WTC11 (cell line): ENCODE measurements around the gene BCL2L11. TPM values are rescaled to one million over a fixed set of nuclear protein-coding genes. Genes with fewer than 3 reads are reported as not detected.
A peak's percentile ranks its signal among the peaks of the same experiment; 100 is the strongest.

Experiments used
- ATAC-seq: fragments of 200-7000 bp; cut with Tn5 transposase; 2 replicates; pipeline ENCODE4 v1.10.0; 2021; ENCODE audit warnings: mild to moderate bottlenecking, moderate library complexity
- CTCF ChIA-PET: fragments of 300-600 bp; sonication (Branson Sonifier 250); formaldehyde crosslinking; loops from one replicate; lab custom pipeline; 2021; ENCODE audit warnings: antibody characterized with exemption; lab: Charles Lee
- POLR2A ChIA-PET: fragments of 350-600 bp; sonication (Branson Sonifier 250); formaldehyde crosslinking; loops from one replicate; lab custom pipeline; 2021; ENCODE audit warnings: antibody characterized with exemption; lab: Charles Lee
- DNase-seq: peaks from one replicate; pipeline ENCODE4 v3.0.0; 2021; ENCODE audit warnings: low spot score
- H3K27ac Mint-ChIP-seq: 2 replicates; pipeline ENCODE4 v1.8.0; 2021; ENCODE audit warnings: mixed read lengths
- H3K27me3 Mint-ChIP-seq: 2 replicates; pipeline ENCODE4 v1.8.0; 2021; ENCODE audit warnings: low read depth, mild to moderate bottlenecking, moderate library complexity, mixed read lengths
- H3K36me3 Mint-ChIP-seq: 2 replicates; pipeline ENCODE4 v1.8.0; 2021; ENCODE audit warnings: mixed read lengths
- H3K4me1 Mint-ChIP-seq: 2 replicates; pipeline ENCODE4 v1.8.0; 2022; ENCODE audit warnings: mixed read lengths
- H3K4me3 Mint-ChIP-seq: 2 replicates; pipeline ENCODE4 v1.8.0; 2021; ENCODE audit warnings: mild to moderate bottlenecking, moderate library complexity, mixed read lengths
- H3K9me3 Mint-ChIP-seq: 2 replicates; pipeline ENCODE4 v1.8.0; 2021; ENCODE audit warnings: mixed read lengths
- AFF4 ChIP-seq: sonication (generic); formaldehyde crosslinking; IDR thresholded peaks from 2 replicates; pipeline ENCODE4 v1.8.1; 2023; ENCODE audit warnings: mild to moderate bottlenecking, missing genetic modification reagents, borderline replicate concordance
- CBFB ChIP-seq: sonication (generic); formaldehyde crosslinking; IDR thresholded peaks from 2 replicates; pipeline ENCODE4 v1.8.1; 2022; ENCODE audit warnings: mild to moderate bottlenecking, low read depth, missing genetic modification reagents
- CDX4 ChIP-seq: fragments of 250-450 bp; sonication (Bioruptor Pico); IDR thresholded peaks from 2 replicates; pipeline ENCODE4 v1.9.0; 2021; ENCODE audit warnings: moderate library complexity, mild to moderate bottlenecking, inconsistent platforms, borderline replicate concordance
- CREB1 ChIP-seq: sonication (generic); formaldehyde crosslinking; IDR thresholded peaks from 2 replicates; pipeline ENCODE4 v1.8.0; 2023; ENCODE audit warnings: mild to moderate bottlenecking, missing genetic modification reagents
- E2F1 ChIP-seq: sonication (generic); formaldehyde crosslinking; IDR thresholded peaks from 2 replicates; pipeline ENCODE4 v1.8.0; 2022; ENCODE audit warnings: mild to moderate bottlenecking, missing genetic modification reagents
- ETV6 ChIP-seq: sonication (generic); formaldehyde crosslinking; IDR thresholded peaks from 2 replicates; pipeline ENCODE4 v1.8.1; 2022; ENCODE audit warnings: mild to moderate bottlenecking, missing genetic modification reagents
- FOXP1 ChIP-seq: sonication (generic); formaldehyde crosslinking; IDR thresholded peaks from 2 replicates; pipeline ENCODE4 v1.8.0; 2022; ENCODE audit warnings: missing genetic modification reagents, mild to moderate bottlenecking, moderate library complexity, borderline replicate concordance
- FOXP4 ChIP-seq: sonication (generic); formaldehyde crosslinking; IDR thresholded peaks from 2 replicates; pipeline ENCODE4 v1.8.0; 2022; ENCODE audit warnings: mild to moderate bottlenecking, missing genetic modification reagents
- GTF2I ChIP-seq: fragments of 250-450 bp; sonication (Bioruptor Pico); conservative IDR thresholded peaks from 2 replicates; pipeline ENCODE4 v1.4.0; 2021; ENCODE audit warnings: mild to moderate bottlenecking
- HMGA2 ChIP-seq: fragments of 250-450 bp; sonication (Bioruptor Pico); IDR thresholded peaks from 2 replicates; pipeline ENCODE4 v1.4.0; 2021; ENCODE audit warnings: mild to moderate bottlenecking, moderate library complexity
- MYBL2 ChIP-seq: sonication (generic); formaldehyde crosslinking; IDR thresholded peaks from 2 replicates; pipeline ENCODE4 v1.8.1; 2023; ENCODE audit warnings: mild to moderate bottlenecking, moderate library complexity, missing genetic modification reagents
- PREB ChIP-seq: sonication (generic); formaldehyde crosslinking; IDR thresholded peaks from 2 replicates; pipeline ENCODE4 v1.8.1; 2022; ENCODE audit warnings: mild to moderate bottlenecking, missing genetic modification reagents, moderate library complexity, borderline replicate concordance
- SOX15 ChIP-seq: fragments of 250-450 bp; sonication (Bioruptor Pico); IDR thresholded peaks from 2 replicates; pipeline ENCODE4 v1.9.0; 2021; ENCODE audit warnings: mild to moderate bottlenecking
- TEAD4 ChIP-seq: sonication (generic); formaldehyde crosslinking; IDR thresholded peaks from 2 replicates; pipeline ENCODE4 v1.8.0; 2022; ENCODE audit warnings: mild to moderate bottlenecking, missing genetic modification reagents
- USF2 ChIP-seq: sonication (generic); formaldehyde crosslinking; IDR thresholded peaks from 2 replicates; pipeline ENCODE4 v1.8.1; 2023; ENCODE audit warnings: mild to moderate bottlenecking, missing genetic modification reagents, moderate library complexity
- ZBTB43 ChIP-seq: sonication (generic); formaldehyde crosslinking; IDR thresholded peaks from 2 replicates; pipeline ENCODE4 v1.8.1; 2023; ENCODE audit warnings: mild to moderate bottlenecking, missing genetic modification reagents
- ZNF138 ChIP-seq: sonication (generic); formaldehyde crosslinking; conservative IDR thresholded peaks from 2 replicates; pipeline ENCODE4 v1.8.1; 2022; ENCODE audit warnings: mild to moderate bottlenecking, moderate library complexity, missing genetic modification reagents
- ZNF263 ChIP-seq: sonication (generic); formaldehyde crosslinking; IDR thresholded peaks from 2 replicates; pipeline ENCODE4 v1.8.1; 2022; ENCODE audit warnings: low read depth, mild to moderate bottlenecking, moderate library complexity, missing genetic modification reagents
- total RNA-seq: library from RNA; stranded (reverse); gene quantifications from 3 replicates; pipeline ENCODE4 v1.2.3, GENCODE V29; 2021
- TF ChIP-seq, protein P1 (sequence below): sonication (generic); formaldehyde crosslinking; IDR thresholded peaks from 2 replicates; pipeline ENCODE4 v1.8.1; 2023; ENCODE audit warnings: mild to moderate bottlenecking, missing genetic modification reagents

Gene BCL2L11
- total RNA-seq, 1 experiment from 2014 or later: 19.3 TPM

GRCh38 chr2:111116011-111116746 lies 4.5 kb upstream of the BCL2L11 start:
- Mint-ChIP-seq H3K36me3 (no peaks in the 10 kb centered on the region), H3K9me3 (no peaks in the 10 kb centered on the region)
- CTCF ChIA-PET: interaction anchor here (1.5 to 2.0 kb wide), 2 partner anchors 19 to 33 kb away, joined by 3 to 5 read pairs; no protein-coding TSS in a partner anchor
- ATAC-seq: no peak
- TF ChIP-seq HMGA2 (no peak), PREB (CRISPR knock-in tag) (no peak), CREB1 (CRISPR knock-in tag) (no peak), AFF4 (no peak), ZNF263 (CRISPR knock-in tag) (no peak), CDX4 (no peak), GTF2I (no peak), ETV6 (CRISPR knock-in tag) (no peak), USF2 (CRISPR knock-in tag) (no peak), E2F1 (CRISPR knock-in tag) (no peak), ZNF138 (no peak), MYBL2 (CRISPR knock-in tag) (no peak), CBFB (CRISPR knock-in tag) (no peak), FOXP1 (CRISPR knock-in tag) (no peak), TEAD4 (no peak)
- TF ChIP-seq, all 79 proteins: peak for 0
- Mint-ChIP-seq H3K4me3 (no peak overlapping the region), H3K27ac (no peak overlapping the region), H3K27me3 (peaks cover 44% of the 10 kb centered on the region), H3K4me1 (peaks cover 31% of the 10 kb centered on the region)
- no peak for DNase-seq
- POLR2A ChIA-PET: no interaction called here

GRCh38 chr2:111116843-111117597 lies 3.7 kb upstream of the BCL2L11 start:
- no peaks in the 10 kb centered on the region for H3K36me3 Mint-ChIP-seq
- H3K4me3 Mint-ChIP-seq: peak overlapping the region; percentile 71
- no peaks in the 10 kb centered on the region for H3K9me3 Mint-ChIP-seq
- peak; percentile 84 for DNase-seq
- peak; percentile 73 for ATAC-seq
- H3K27ac Mint-ChIP-seq: no peak overlapping the region
- ChIA-PET POLR2A (no interaction called here), CTCF (interaction anchor here (0.5 to 2.0 kb wide), 16 partner anchors 9 to 589 kb away, joined by 3 to 6 read pairs (median 3); no protein-coding TSS in a partner anchor)
- peaks cover 32% of the 10 kb centered on the region for H3K4me1 Mint-ChIP-seq
- H3K27me3 Mint-ChIP-seq: peaks cover 52% of the 10 kb centered on the region
- TF ChIP-seq ZBTB43 (CRISPR knock-in tag): no peak
- no peak for TF ChIP-seq FOXP4 (CRISPR knock-in tag)
- TF ChIP-seq SOX15 (CRISPR knock-in tag): no peak
- TF ChIP-seq, protein P1, sequence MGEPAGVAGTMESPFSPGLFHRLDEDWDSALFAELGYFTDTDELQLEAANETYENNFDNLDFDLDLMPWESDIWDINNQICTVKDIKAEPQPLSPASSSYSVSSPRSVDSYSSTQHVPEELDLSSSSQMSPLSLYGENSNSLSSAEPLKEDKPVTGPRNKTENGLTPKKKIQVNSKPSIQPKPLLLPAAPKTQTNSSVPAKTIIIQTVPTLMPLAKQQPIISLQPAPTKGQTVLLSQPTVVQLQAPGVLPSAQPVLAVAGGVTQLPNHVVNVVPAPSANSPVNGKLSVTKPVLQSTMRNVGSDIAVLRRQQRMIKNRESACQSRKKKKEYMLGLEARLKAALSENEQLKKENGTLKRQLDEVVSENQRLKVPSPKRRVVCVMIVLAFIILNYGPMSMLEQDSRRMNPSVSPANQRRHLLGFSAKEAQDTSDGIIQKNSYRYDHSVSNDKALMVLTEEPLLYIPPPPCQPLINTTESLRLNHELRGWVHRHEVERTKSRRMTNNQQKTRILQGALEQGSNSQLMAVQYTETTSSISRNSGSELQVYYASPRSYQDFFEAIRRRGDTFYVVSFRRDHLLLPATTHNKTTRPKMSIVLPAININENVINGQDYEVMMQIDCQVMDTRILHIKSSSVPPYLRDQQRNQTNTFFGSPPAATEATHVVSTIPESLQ: no peak
